Measurements from ENCODE around the gene HTT.

Gene HTT

DNA sequence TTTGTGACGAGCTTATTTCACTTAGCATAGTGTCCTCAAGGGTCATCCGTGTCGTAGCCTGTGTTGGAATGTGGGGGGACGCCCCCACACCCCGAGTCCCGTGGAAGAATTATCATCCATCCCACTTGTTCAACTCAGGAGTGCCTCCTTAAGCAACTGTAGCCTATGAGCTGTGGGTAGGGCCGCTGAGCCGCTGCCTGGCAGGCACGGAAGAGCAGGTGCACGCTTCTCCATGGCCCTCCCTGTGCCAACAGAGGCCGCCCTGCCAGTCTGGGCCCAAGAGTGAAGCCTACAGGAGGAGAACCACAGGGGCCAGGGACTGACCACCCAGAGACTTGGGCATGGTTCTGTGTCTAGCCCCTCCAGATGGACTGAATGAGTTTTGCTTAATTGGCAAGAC is 216.0 kb downstream of the HTT start:
- no peak for DNase-seq (ENCODE audit: low spot score)

DNA sequence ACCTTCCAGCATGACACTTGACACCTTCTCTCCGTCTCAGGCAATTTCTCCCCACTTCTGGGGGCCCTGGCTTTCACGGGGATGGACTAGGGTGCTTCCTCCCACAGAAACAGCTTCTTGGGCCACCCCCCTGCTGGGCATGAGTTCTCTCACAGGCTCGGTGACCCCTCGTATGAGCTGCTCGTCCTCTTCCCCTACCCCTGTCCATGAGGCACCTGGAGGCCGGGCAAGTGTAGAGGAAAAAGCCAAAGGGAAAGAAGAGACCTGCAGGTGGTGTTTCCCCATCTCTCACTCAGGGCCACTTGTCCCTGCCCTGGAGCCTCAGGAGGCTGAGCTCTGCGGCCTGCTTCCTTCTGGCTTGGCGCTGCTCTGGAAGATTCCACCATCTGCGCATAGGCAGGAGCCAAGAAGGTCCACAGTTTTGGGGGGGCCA is 216.4 kb downstream of the HTT start:
- DNase-seq (ENCODE audit: low spot score) = no peak

DNA sequence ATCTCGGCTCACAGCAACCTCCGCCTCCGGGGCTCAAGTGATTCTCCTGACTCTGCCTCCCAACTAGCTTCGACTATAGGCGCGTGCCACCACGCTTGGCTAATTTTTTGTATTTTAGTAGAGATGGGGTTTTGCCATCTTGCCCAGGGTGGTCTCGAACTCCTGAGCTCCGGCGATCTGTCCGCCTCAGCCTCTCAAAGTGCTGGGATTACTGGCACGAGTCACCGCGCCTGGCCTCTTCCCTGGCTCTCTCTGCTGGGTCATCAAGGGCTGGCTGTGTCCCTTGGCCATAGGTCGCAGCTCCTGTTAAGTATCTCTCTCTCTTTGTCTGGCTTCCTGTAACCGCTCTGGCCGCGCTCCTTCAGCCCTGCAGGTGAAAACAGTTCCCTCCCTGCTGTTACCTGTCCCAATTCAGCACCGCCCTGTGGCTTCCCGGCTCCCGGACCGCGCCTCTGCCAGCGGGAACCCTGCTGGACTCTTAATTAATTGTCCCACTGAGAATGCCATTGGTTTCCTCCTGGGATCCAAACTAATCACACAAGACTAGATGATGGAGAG is 217.0 kb downstream of the HTT start:
- no peak for DNase-seq (ENCODE audit: low spot score)

DNA sequence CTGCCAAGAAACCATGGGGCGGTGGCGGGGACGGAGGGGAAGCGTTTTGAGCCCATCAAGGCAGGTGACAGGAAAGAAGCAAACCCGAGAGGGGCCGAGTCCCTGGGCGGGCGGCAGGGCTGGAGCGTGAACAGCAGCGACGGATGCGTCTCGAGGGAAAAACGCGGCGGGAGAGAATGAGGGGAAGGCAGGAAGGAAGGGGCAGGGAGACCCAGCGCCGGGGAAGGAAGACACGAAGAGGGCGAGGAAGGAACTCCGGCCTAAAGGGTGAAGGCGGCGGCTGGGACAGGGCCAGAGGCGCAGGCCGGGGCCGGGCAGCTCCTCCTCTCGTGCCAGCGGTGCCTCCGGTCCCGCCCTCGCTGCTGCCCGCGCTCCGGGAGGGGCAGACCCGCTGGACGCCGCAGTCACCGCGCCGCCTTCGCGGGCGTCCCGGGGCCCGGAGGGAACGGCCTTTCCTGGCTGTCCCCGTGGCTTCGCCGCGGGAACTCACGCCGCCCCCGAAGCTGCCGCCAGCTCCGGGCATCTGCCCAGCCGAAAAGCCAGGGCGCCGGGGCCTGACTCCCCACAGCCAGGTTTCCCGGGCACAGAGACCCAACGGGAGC is 217.6 kb downstream of the HTT start:
- DNase-seq (ENCODE audit: low spot score) = no peak

DNA sequence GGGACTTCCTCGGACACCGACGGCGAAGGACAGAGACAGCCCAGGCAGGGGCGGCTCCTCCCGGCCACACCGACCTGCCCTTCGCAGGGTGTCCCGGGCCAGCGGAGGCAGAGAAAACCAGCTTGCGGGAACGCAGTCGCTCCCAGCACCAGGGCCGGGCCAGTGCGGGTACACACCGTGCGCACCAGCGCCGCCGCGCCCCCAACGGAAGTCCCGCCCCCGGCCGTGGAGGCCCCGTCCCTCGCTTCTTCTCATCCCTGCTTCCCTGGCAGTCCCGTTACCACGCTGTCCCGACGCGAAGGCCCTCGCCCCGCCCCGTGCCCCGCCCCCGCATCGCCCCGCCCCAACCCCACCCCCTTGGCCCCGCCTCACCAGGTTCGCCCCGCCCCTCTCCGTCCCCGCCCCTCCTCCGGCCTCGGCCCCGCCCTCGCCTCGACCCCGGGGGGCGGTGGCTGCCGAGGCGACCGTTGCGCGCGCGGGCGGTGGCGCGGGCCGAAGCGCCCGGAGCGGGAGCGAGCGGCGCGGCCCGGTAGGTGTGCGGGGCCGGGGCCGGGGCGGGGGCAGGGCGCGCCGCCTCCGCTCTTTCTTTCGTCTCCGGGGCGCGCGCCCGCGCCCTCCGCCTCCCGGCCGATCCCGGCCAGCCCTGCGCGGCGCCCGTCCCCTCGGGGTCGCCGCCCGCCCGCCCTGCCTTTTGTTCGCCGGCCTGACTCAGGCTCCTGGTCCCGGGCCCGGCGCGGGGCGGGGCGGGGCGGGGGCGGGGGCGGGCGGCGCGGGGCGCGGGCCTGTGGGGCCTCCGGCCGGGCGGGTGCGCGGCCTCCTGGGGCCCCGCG is 218.3 kb downstream of the HTT start, which contains the start of gene RGS12:
Gene RGS12, plus strand, starts transcription at position 451 of the 830 bp plus-strand sequence. CDS start 23,150 bp downstream, outside the sequence.
- DNase-seq (ENCODE audit: low spot score) = peak; percentile 92

Measured in COLO829 (cell line).